AG10803 (cell line): ENCODE data around the gene TMUB1.

Experiments used
- DNase-seq: peaks from one replicate; pipeline ENCODE4 v3.0.0; 2010; ENCODE audit warnings: low read depth
- H3K4me3 ChIP-seq: 2 replicates; pipeline ENCODE4 v1.5.1; 2011; ENCODE audit warnings: mild to moderate bottlenecking, low read length, control low read depth
- CTCF ChIP-seq: conservative IDR thresholded peaks from 2 replicates; pipeline ENCODE4 v1.5.1; 2011; ENCODE audit warnings: mild to moderate bottlenecking, low read length, control low read depth, inconsistent platforms

The TMUB1 gene

DNA sequence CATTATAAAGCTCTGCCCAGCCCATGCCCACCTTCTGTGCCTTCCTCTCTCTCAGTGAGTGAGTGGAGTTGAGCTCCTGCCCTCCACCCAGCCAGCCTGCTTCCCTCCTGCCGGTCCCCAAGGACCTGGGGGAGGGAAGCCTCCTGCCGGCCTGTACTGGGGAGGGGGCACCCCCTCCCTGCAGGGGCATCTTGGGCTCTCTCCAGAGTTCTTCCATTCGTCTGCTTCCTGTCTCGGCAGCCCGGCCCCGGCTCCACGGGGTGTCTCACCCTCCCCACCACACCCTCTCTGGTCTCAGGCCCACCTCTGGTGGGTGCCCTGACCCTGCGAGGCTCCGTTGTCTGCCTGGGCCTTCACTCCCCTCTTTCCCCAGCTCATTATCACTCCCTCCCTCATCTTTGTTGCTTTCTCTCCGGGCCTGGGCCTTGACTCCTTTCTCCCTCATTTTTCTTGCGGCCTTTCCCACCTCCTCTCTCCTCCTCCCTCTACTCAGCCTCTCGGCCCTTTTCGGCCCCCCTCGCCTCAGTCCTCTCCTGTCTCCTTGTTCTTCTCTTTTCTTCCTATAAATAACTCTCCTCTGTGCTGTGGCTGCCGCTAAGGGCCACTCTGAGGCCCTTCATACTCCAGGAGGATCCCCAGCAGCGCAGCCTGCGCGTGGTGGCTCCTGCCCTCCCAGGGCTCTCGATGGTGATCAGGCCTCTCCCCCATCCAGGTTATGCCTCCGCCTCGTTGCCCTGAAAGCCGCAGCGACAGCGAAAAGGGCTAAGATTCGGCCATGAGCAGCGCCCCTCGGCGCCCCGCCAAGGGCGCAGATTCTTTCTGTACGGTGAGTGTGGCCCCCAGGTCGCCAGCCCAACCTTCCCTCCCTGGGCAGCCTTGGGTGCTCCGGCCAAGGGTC lies 21.8 kb downstream of the TMUB1 start:
- no peak for DNase-seq
- no peak for TF ChIP-seq CTCF

DNA sequence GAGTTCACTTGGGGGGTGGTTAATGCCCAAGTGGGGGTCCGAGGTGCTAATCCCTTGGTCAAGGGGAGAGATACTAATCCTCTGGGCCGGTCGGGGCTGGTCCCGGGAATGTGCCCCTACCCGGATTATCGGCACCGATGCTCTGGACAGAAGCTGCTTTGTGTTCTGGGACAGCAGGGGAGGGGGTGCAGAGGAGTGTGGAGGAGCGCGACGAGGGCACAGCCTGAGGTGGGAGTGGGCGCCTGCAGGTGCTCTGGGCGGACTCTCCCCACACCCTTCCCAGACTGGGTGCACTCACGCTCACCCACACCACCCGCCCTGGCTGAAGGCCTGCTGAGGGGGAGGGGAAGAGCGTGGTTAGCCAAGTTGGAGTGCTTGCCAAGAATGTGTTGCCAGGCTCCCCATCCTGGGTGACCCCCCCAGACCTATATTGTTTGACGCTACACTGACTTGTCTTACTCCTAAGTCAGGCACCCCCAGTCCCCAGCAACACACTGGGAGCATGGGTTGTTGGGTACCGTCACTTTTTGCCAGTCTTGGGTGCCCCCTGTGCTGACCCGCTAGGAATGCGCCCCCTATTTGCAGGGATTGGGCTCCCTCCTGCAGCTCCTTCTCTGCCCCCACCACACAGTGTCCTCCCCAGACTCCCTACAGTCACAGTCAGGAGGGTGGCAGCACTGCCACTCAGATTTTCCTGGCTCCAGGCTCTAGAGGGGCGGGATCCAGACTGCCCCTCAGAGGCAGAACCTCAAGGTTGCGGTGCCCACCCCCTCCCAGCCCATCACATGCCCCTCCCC lies 22.7 kb downstream of the TMUB1 start:
- no peak for DNase-seq
- TF ChIP-seq CTCF: 0 out of 2 replicates have a peak, but pooled peaks have one; percentile 7
- peak overlapping the region; percentile 88 for H3K4me3 ChIP-seq

More for the DNA sequence above, 21.8 kb downstream of the TMUB1 start:
- H3K4me3 ChIP-seq: peak overlapping the region; percentile 88

- TF ChIP-seq CTCF: no peak
These were observed 23.2 kb downstream of the TMUB1 start for GRCh38 chr7:151060113-151060415.

DNA sequence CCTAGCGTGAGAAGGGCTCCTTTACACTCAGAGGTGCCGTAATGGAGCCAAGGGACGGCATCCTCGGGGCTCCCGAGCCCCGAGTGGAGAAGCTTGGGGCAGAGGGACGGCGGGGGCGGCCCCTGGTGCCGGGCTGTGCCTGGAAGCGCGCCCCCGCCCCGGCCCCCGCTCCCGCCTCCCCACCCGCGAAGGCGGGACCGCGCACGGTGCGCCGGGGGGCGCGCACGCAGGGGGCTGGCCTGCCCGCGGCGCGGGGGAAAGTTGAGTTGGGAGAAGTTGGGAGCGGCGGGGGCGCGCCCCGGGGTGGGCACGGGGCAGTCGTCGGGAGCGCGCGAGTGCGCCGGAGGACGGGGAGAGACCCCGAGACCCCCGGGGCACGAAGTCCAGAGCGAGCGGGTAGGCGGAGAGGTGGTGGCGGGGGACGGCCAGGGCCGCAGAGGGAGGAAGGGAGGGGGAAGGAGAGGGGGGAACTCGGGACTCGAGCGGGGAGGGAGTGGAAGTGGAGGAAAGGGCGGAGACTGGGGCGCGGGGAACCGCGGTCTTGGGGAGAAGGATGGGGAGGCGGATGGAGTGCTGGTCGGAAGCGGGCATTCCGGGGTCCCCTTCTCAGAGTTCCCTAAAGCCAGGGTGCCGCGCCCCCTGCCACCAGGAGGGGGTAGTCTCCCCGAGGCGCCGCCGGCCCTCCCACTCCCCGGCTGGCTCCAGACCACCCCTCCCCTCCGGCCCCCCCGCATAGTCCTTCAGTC lies 23.8 kb downstream of the TMUB1 start, which contains the start of gene SLC4A2:
Gene SLC4A2, plus strand, starts transcription at position 223 of the 746 bp plus-strand sequence. CDS start 2,399 bp downstream, outside the sequence.
- peak; percentile 63 for DNase-seq
- peak within 1 kb of the TSS; percentile 88 for H3K4me3 ChIP-seq
- TF ChIP-seq CTCF: peak; percentile 38

More at GRCh38 chr7:151060113-151060415, 23.2 kb downstream of the TMUB1 start:
- no peak for DNase-seq
- H3K4me3 ChIP-seq: peak overlapping the region; percentile 88

DNA sequence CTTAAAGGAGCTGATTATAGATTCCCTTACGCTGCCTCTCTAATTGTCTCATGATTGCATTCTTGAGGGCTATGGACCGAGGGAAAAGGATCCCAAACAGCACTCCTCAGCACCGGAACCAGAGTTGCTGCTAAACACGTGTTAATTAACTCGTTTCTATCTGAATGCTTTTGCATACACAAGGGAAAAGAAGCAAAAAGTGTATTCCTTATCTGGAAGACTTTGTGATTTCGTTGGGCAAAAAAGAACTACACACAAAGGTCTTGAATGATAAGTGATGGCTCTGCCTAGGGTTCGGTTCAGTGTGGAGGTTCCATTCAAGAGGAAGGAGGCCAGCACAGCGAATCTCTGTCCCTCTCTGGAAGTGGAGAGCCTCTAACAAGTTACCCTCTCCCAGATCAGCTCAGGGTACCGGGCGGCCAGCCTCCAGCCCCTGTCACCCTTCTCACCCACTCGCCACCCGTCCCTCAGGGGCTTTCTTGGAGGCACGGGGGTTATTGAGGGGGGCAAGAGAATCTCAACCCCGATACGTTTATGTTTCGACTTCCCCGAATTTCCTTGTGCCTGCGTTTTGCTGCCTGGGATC lies 24.4 kb downstream of the TMUB1 start:
- no peak for TF ChIP-seq CTCF
- peak; percentile 45 for DNase-seq

GRCh38 chr7:151057989-151058780 lies 25.1 kb downstream of the TMUB1 start:
- peak overlapping the region; percentile 88 for H3K4me3 ChIP-seq
- TF ChIP-seq CTCF: no peak
- DNase-seq: peak; percentile 100

More for the DNA sequence above, 24.4 kb downstream of the TMUB1 start:
- H3K4me3 ChIP-seq: peak overlapping the region; percentile 88
